Endothelial cell of umbilical vein (primary cell): ENCODE measurements around the gene TH. TPM values are rescaled to one million over a fixed set of nuclear protein-coding genes. Genes with fewer than 3 reads are reported as not detected.

ENCODE experiments used
- BruUV-seq: library from RNA; stranded (reverse); fragments of 400-500 nt; replicated peaks from 2 replicates; lab custom pipeline; 2021; lab: Mats Ljungman, UMichigan
- CTCF ChIA-PET: fragments of 300-600, 350-600 bp; sonication (Branson Sonifier 250); formaldehyde crosslinking; loops from one replicate; lab custom pipeline; 2021; ENCODE audit warnings: antibody characterized with exemption, inconsistent platforms; lab: Charles Lee
- POLR2A ChIA-PET: fragments of 300-600, 350-600 bp; sonication (Branson Sonifier 250); formaldehyde crosslinking; loops from one replicate; lab custom pipeline; 2021; ENCODE audit warnings: antibody characterized with exemption, inconsistent platforms; lab: Charles Lee
- DNase-seq: peaks from one replicate; pipeline ENCODE4 v3.0.0-alpha.2; 2011; ENCODE audit warnings: low read depth, low spot score
- FAIRE-seq: peaks from 2 replicates; lab custom pipeline; 2011; peaks lifted over from hg19 to GRCh38; lab: Jason Lieb, UNC
- H2AFZ ChIP-seq: 2 replicates; pipeline ENCODE4 v1.6.0; 2012; ENCODE audit warnings: low read depth, low read length, control low read depth, inconsistent platforms
- H3K27ac ChIP-seq: 2 replicates; pipeline ENCODE4 v1.5.1; 2011; ENCODE audit warnings: low read depth, mild to moderate bottlenecking, control low read depth, low read length, moderate library complexity; ENCODE audit not compliant: insufficient read depth
- H3K27me3 ChIP-seq, 2 experiments: 2 replicates each; pipeline versions ENCODE4 v1.6.0 to v1.6.1; 2011; ENCODE audit warnings: low read length in 2 of 2, mixed read lengths in 1 of 2; ENCODE audit not compliant: control insufficient read depth in 2 of 2, insufficient read depth in 2 of 2
- H3K36me3 ChIP-seq, 2 experiments: 2 replicates in 1 of 2; 3 replicates in 1 of 2; pipeline ENCODE4 v1.5.1; 2011; ENCODE audit warnings: low read length in 2 of 2, mild to moderate bottlenecking in 1 of 2, moderate library complexity in 1 of 2; ENCODE audit not compliant: control insufficient read depth in 2 of 2, insufficient read depth in 2 of 2; ENCODE audit errors: extremely low read depth in 1 of 2
- H3K4me1 ChIP-seq: 3 replicates; pipeline ENCODE4 v1.5.1; 2011; ENCODE audit warnings: mild to moderate bottlenecking, low read length; ENCODE audit not compliant: control insufficient read depth, insufficient read depth; ENCODE audit errors: extremely low read depth
- H3K4me2 ChIP-seq: 2 replicates; pipeline ENCODE4 v1.6.1; 2011; ENCODE audit warnings: low read length, control low read depth, mixed read lengths; ENCODE audit not compliant: insufficient read depth
- H3K4me3 ChIP-seq, 3 experiments: fragments of 200-600 bp in 1 of 3; sonication (generic), shearing (Covaris generic) in 1 of 3; replicated peaks in 1 of 3; 2 replicates each; pipeline ENCODE4 v1.5.1; 2011 to 2016; ENCODE audit warnings: control low read depth in 3 of 3, low read length in 3 of 3, mild to moderate bottlenecking in 2 of 3, inconsistent platforms in 1 of 3, low read depth in 1 of 3, moderate library complexity in 1 of 3; ENCODE audit not compliant: insufficient read depth in 1 of 3
- H3K79me2 ChIP-seq: 2 replicates; pipeline ENCODE4 v1.6.0; 2012; ENCODE audit warnings: low read length, inconsistent platforms; ENCODE audit not compliant: control insufficient read depth, insufficient read depth
- H3K9ac ChIP-seq: replicated peaks from 2 replicates; pipeline ENCODE3; 2011; ENCODE audit warnings: low read length, control low read depth; ENCODE audit not compliant: insufficient read depth; ENCODE audit errors: extremely low read depth
- H3K9me1 ChIP-seq: replicated peaks from 3 replicates; pipeline ENCODE4 v1.6.0; 2011; ENCODE audit warnings: mild to moderate bottlenecking, low read length; ENCODE audit not compliant: control insufficient read depth, insufficient read depth; ENCODE audit errors: extremely low read depth
- H3K9me3 ChIP-seq: replicated peaks from 2 replicates; pipeline ENCODE4 v1.5.1; 2012; ENCODE audit warnings: low read length, inconsistent platforms; ENCODE audit not compliant: control insufficient read depth, insufficient read depth
- H4K20me1 ChIP-seq: replicated peaks from 2 replicates; pipeline ENCODE3; 2011; ENCODE audit warnings: mild to moderate bottlenecking, low read length; ENCODE audit not compliant: control insufficient read depth, insufficient read depth; ENCODE audit errors: extremely low read depth
- EZH2 ChIP-seq: IDR thresholded peaks from 2 replicates; pipeline ENCODE4 v1.6.1; 2012; ENCODE audit warnings: borderline replicate concordance, low read depth, mild to moderate bottlenecking, moderate library complexity, low read length, inconsistent platforms; ENCODE audit not compliant: severe bottlenecking
- FOS ChIP-seq: IDR thresholded peaks from 2 replicates; pipeline ENCODE4 v1.6.1; 2011; ENCODE audit warnings: mild to moderate bottlenecking, low read length, moderate library complexity, borderline replicate concordance; ENCODE audit not compliant: insufficient read depth
- GATA2 ChIP-seq: IDR thresholded peaks from 2 replicates; pipeline ENCODE4 v1.7.0; 2011; ENCODE audit warnings: low read depth, mild to moderate bottlenecking, moderate library complexity, mixed read lengths, low read length; ENCODE audit not compliant: insufficient read length, insufficient read depth
- JUN ChIP-seq: IDR thresholded peaks from 2 replicates; pipeline ENCODE4 v1.6.1; 2011; ENCODE audit warnings: borderline replicate concordance, low read depth; ENCODE audit not compliant: insufficient read length, insufficient read depth
- MYC ChIP-seq: IDR thresholded peaks from one replicate; pipeline ENCODE4 v1.6.1; 2011; ENCODE audit warnings: mild to moderate bottlenecking, low read depth, low read length
- POLR2A ChIP-seq: IDR thresholded peaks from 2 replicates; pipeline ENCODE4 v1.6.1; 2012; ENCODE audit warnings: low read depth, mild to moderate bottlenecking, control low read depth, low read length
- POLR2AphosphoS5 ChIP-seq: IDR thresholded peaks from 2 replicates; pipeline ENCODE4 v1.6.1; 2012; ENCODE audit warnings: low read depth, mild to moderate bottlenecking, control low read depth, low read length, moderate library complexity; ENCODE audit not compliant: insufficient read depth
- dilution Hi-C: fragments of 300-500 bp; cut with MboI; formaldehyde crosslinking; loops from one replicate; pipeline ENCODE4 v1.15.0; 2019; ENCODE audit warnings: low sequenced_read_pairs; ENCODE audit not compliant: extremely low pct_ligation_motif_present
- intact Hi-C: fragments of 100-400 bp; cut with micrococcal nuclease; formaldehyde crosslinking; loops from one replicate; pipeline ENCODE4 v1.10.0; 2022
- polyA plus RNA-seq, 4 experiments: library from polyadenylated mRNA; depleted of rRNA in 3 of 4; stranded (reverse) in 3 of 4; unstranded in 1 of 4; fragments of >200 nt; gene quantifications; 2 replicates each; pipeline versions ENCODE4 v1.2.1 to v1.2.3, GENCODE V29; 2011 to 2012; ENCODE audit warnings: missing spikeins in 1 of 4
- total RNA-seq: library from RNA; stranded (reverse); gene quantifications from 2 replicates; pipeline ENCODE4 v1.2.3, GENCODE V29; 2021
- TF ChIP-seq, protein P1 (sequence below): IDR thresholded peaks from 2 replicates; pipeline ENCODE4 v1.6.1; 2011; ENCODE audit not compliant: insufficient read depth, insufficient read length
- TF ChIP-seq, protein P2 (sequence below), 2 donors: IDR thresholded peaks; 1 replicate in 1 of 2; 2 replicates in 1 of 2; pipeline ENCODE4 v1.5.1; 2011; ENCODE audit warnings: low read length in 2 of 2, mild to moderate bottlenecking in 2 of 2, moderate library complexity in 2 of 2, control low read depth in 1 of 2, inconsistent platforms in 1 of 2, low read depth in 1 of 2; ENCODE audit not compliant: insufficient read depth in 1 of 2; ENCODE audit errors: extremely low read depth in 1 of 2

The TH gene
- total and polyA plus RNA-seq, 2 donors (not counting 3 experiments of a cell fraction or from before 2014, with no cell fraction given), result not detected

GRCh38 chr11:2215230-2215560 is 43.6 kb upstream of the TH start:
- BruUV-seq, result no TSS peak
- CTCF ChIA-PET, result no interaction called here
- TF ChIP-seq JUN, result no peak
- TF ChIP-seq POLR2A, result no peak
- TF ChIP-seq GATA2, result no peak
- TF ChIP-seq, protein P1, sequence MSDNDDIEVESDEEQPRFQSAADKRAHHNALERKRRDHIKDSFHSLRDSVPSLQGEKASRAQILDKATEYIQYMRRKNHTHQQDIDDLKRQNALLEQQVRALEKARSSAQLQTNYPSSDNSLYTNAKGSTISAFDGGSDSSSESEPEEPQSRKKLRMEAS, result no peak
- TF ChIP-seq POLR2AphosphoS5, result no peak
- no peak for TF ChIP-seq FOS
- no peak for TF ChIP-seq MYC
- TF ChIP-seq, protein P2, sequence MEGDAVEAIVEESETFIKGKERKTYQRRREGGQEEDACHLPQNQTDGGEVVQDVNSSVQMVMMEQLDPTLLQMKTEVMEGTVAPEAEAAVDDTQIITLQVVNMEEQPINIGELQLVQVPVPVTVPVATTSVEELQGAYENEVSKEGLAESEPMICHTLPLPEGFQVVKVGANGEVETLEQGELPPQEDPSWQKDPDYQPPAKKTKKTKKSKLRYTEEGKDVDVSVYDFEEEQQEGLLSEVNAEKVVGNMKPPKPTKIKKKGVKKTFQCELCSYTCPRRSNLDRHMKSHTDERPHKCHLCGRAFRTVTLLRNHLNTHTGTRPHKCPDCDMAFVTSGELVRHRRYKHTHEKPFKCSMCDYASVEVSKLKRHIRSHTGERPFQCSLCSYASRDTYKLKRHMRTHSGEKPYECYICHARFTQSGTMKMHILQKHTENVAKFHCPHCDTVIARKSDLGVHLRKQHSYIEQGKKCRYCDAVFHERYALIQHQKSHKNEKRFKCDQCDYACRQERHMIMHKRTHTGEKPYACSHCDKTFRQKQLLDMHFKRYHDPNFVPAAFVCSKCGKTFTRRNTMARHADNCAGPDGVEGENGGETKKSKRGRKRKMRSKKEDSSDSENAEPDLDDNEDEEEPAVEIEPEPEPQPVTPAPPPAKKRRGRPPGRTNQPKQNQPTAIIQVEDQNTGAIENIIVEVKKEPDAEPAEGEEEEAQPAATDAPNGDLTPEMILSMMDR (IDR thresholded peaks at IDR 0.05; ENCODE audit: extremely low read depth in 1 of 2, insufficient read depth in 1 of 2, low read depth in 1 of 2, low read length in 2 of 2), result no peak
- TF ChIP-seq EZH2, result no peak
- H3K9me1 ChIP-seq, result no peaks in the 10 kb centered on the region
- dilution Hi-C loops (no loop called here), intact Hi-C loops (no loop called here)
- no peak overlapping the region for H3K27ac ChIP-seq
- no peaks in the 10 kb centered on the region for H3K36me3 ChIP-seq
- FAIRE-seq (no peak), DNase-seq (no peak)
- no peaks in the 10 kb centered on the region for H4K20me1 ChIP-seq
- no peak overlapping the region for H2AFZ ChIP-seq
- no peaks in the 10 kb centered on the region for H3K4me1 ChIP-seq
- H3K27me3 ChIP-seq, result no peaks in the 10 kb centered on the region
- H3K79me2 ChIP-seq, result no peaks in the 10 kb centered on the region
- H3K4me3 ChIP-seq, result no peak overlapping the region
- H3K9me3 ChIP-seq, result no peaks in the 10 kb centered on the region
- H3K9ac ChIP-seq, result no peak overlapping the region
- no peak overlapping the region for H3K4me2 ChIP-seq
- POLR2A ChIA-PET, result no interaction called here
